ENCODE measurements around the gene CHST7.

GRCh38 chrX:46643636-46644035 lies 70.1 kb downstream of the CHST7 start:
- TF ChIP-seq POLR2AphosphoS5 (IDR thresholded peaks at IDR 0.05; ENCODE audit: low read depth) (no peak), CTCF (IDR thresholded peaks at IDR 0.05; ENCODE audit: insufficient read depth, low read length) (no peak)

Measured in HL-60 (cell line).